ENCODE data around the gene DNM3.

Gene DNM3

GRCh38 chr1:172401892-172402291, 560.6 kb downstream of the DNM3 start:
- H3K9ac ChIP-seq (ENCODE audit: low read length) = no peak overlapping the region
- H3K4me1 ChIP-seq (ENCODE audit: insufficient read depth, low read length, severe bottlenecking) = peaks cover 20% of the 10 kb centered on the region
- TF ChIP-seq EZH2 (IDR thresholded peaks at IDR 0.05; ENCODE audit: borderline replicate concordance, low read length) = no peak
- TF ChIP-seq CTCF (IDR thresholded peaks at IDR 0.05; ENCODE audit: low read length) = peak; percentile 55
- no peaks in the 10 kb centered on the region for H3K9me3 ChIP-seq (ENCODE audit: low read length)
- no peaks in the 10 kb centered on the region for H3K79me2 ChIP-seq (ENCODE audit: insufficient read depth, low read length)
- H3K9me2 ChIP-seq (ENCODE audit: low read depth, low read length) = no peaks in the 10 kb centered on the region
- H3K27ac ChIP-seq (ENCODE audit: low read depth, low read length, poor library complexity, severe bottlenecking) = no peak overlapping the region
- no peaks in the 10 kb centered on the region for H3F3A ChIP-seq (ENCODE audit: insufficient read depth, low read length)
- H3K27me3 ChIP-seq (ENCODE audit: insufficient read depth, low read length) = no peaks in the 10 kb centered on the region
- H4K20me1 ChIP-seq (ENCODE audit: insufficient read depth, low read length) = no peaks in the 10 kb centered on the region
- H3K4me2 ChIP-seq (ENCODE audit: low read length) = no peak overlapping the region
- H3K36me3 ChIP-seq (ENCODE audit: insufficient read depth, low read length) = no peaks in the 10 kb centered on the region
- H2AFZ ChIP-seq (ENCODE audit: low read length) = no peak overlapping the region
- H3K4me3 ChIP-seq (ENCODE audit: low read depth, low read length, poor library complexity, severe bottlenecking) = no peak overlapping the region

GRCh38 chr1:172402878-172403569, 561.7 kb downstream of the DNM3 start:
- TF ChIP-seq CTCF (IDR thresholded peaks at IDR 0.05; ENCODE audit: low read length) (no peak), EZH2 (IDR thresholded peaks at IDR 0.05; ENCODE audit: borderline replicate concordance, low read length) (no peak)
- no peak overlapping the region for H3K27ac ChIP-seq (ENCODE audit: low read depth, low read length, poor library complexity, severe bottlenecking)
- peaks cover 14% of the 10 kb centered on the region for H3K4me1 ChIP-seq (ENCODE audit: insufficient read depth, low read length, severe bottlenecking)
- no peaks in the 10 kb centered on the region for H3K36me3 ChIP-seq (ENCODE audit: insufficient read depth, low read length)
- H2AFZ ChIP-seq (ENCODE audit: low read length) = no peak overlapping the region
- H3K4me2 ChIP-seq (ENCODE audit: low read length) = no peak overlapping the region
- no peaks in the 10 kb centered on the region for H4K20me1 ChIP-seq (ENCODE audit: insufficient read depth, low read length)
- no peaks in the 10 kb centered on the region for H3K79me2 ChIP-seq (ENCODE audit: insufficient read depth, low read length)
- no peaks in the 10 kb centered on the region for H3K9me3 ChIP-seq (ENCODE audit: low read length)
- no peak overlapping the region for H3K4me3 ChIP-seq (ENCODE audit: low read depth, low read length, poor library complexity, severe bottlenecking)
- no peaks in the 10 kb centered on the region for H3F3A ChIP-seq (ENCODE audit: insufficient read depth, low read length)
- no peaks in the 10 kb centered on the region for H3K9me2 ChIP-seq (ENCODE audit: low read depth, low read length)
- no peaks in the 10 kb centered on the region for H3K27me3 ChIP-seq (ENCODE audit: insufficient read depth, low read length)
- H3K9ac ChIP-seq (ENCODE audit: low read length) = no peak overlapping the region

GRCh38 chr1:172404121-172404520, 562.8 kb downstream of the DNM3 start:
- no peak for TF ChIP-seq CTCF (IDR thresholded peaks at IDR 0.05; ENCODE audit: low read length)
- no peak for TF ChIP-seq EZH2 (IDR thresholded peaks at IDR 0.05; ENCODE audit: borderline replicate concordance, low read length)
- Histone ChIP-seq H3K9me2 (ENCODE audit: low read depth, low read length) (no peaks in the 10 kb centered on the region), H3K36me3 (ENCODE audit: insufficient read depth, low read length) (no peaks in the 10 kb centered on the region), H4K20me1 (ENCODE audit: insufficient read depth, low read length) (no peaks in the 10 kb centered on the region), H3K9me3 (ENCODE audit: low read length) (no peaks in the 10 kb centered on the region), H3K4me3 (ENCODE audit: low read depth, low read length, poor library complexity, severe bottlenecking) (no peak overlapping the region), H3F3A (ENCODE audit: insufficient read depth, low read length) (no peaks in the 10 kb centered on the region), H3K27me3 (ENCODE audit: insufficient read depth, low read length) (no peaks in the 10 kb centered on the region), H3K27ac (ENCODE audit: low read depth, low read length, poor library complexity, severe bottlenecking) (no peak overlapping the region), H3K79me2 (ENCODE audit: insufficient read depth, low read length) (no peaks in the 10 kb centered on the region), H3K9ac (ENCODE audit: low read length) (no peak overlapping the region), H2AFZ (ENCODE audit: low read length) (no peak overlapping the region), H3K4me2 (ENCODE audit: low read length) (no peak overlapping the region), H3K4me1 (ENCODE audit: insufficient read depth, low read length, severe bottlenecking) (peaks cover 3% of the 10 kb centered on the region)

Measured in OCI-LY1 (cell line).